Measurements from ENCODE around the gene SFXN2.
"Not testable (repeated sequence)": the region's sequence is repeated elsewhere in the genome, so short reads cannot be mapped to it uniquely, and the experiment has no call there.

Gene SFXN2

DNA sequence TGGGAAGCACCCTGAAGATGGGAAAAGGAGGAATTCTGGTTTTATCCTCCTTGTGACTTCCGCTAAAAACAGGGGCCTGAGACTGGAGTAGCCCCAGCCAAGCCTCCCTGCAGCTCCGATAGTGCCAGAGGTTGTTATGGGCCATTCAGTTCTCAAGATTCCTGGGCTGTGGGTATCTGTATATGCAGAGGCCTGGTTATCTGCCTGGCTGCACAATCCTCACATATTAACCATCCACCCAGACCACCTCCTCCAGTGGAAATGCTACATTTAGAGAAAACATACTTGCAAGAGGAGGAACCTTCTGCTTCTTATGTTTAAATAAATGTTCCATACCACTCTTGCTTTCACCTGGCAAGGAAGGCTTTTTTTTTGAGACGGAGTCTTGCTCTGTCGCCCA, 34.8 kb upstream of the SFXN2 start:
- no peak for DNase-seq (ENCODE audit: extremely low read depth in 1 of 2, low read depth in 1 of 2)

DNA sequence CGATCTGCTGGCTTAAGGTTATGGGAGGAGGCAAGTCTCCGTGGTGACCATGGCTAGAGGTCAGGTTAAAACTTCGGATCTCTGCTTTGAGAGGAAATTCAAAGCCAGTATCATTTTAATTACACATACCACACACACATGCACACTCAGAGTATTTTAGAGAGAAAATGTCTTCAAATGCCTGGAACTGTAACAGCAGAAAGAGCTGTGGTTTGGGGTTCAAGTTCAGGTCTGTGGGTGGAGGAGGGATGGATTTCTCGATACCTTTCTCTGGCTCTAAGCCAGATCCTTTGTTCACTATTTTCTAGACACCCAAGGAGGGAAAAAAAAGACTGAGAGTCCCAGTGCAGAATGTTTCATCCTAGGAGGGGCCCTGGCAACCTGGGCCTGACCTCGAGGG, 32.7 kb upstream of the SFXN2 start:
- no peak for DNase-seq (ENCODE audit: extremely low read depth in 1 of 2, low read depth in 1 of 2)

DNA sequence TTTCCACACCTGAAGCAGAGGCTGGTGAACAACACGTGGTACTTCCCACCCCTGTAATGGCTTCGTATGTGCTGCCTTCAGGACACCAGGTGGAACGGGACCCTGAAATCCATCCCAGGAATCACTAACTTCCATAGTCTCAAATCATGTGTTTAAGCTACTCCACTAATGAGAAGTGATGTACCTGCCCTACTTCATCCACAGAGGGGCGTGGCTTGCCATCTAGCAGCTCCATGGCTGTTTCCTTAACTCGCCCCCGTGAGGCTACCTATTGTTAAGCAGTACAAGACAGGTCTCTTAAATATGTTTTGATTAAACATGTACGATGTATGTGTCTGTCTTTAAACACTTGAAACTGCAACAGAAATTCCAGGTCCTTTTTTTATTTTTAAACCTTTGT, 32.0 kb upstream of the SFXN2 start:
- no peak for DNase-seq (ENCODE audit: extremely low read depth in 1 of 2, low read depth in 1 of 2)

DNA sequence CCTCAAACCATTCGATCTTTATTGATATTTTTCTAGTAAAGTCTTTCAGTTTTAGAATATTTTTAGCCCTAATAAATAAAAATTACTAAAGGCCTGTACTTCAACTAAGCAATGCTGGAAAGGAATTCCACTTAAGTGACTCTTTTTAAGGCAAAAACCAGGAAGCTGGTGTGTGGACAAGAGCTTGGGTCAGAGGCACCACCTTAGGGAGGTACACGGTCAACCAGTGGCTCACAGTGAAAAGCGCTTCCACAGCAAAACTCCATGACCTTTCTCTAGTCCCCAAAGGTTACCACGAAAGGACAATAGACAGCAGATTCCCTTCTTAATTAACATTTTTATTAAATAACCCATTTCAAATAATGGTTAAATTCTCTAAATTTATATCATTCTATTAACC, 31.5 kb upstream of the SFXN2 start:
- no peak for DNase-seq (ENCODE audit: extremely low read depth in 1 of 2, low read depth in 1 of 2)

DNA sequence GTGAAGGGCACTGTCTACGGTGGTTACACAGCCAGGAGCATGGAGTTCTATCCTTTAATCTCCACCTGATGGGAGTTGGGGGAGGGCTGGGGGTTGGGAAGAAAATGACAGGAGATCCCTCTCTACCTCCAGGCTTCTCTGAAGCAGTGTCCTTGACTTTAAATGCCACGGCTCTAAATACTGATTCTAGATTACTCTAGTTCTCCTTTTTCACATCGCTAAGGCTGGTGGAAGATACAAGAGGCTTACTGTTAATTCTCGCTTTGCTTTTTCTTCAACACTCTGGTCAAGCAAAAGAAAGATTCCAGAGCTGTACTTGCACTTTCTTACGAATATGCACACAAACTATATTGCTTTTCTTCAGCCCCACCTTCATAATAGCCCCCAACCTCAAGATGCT, 30.7 kb upstream of the SFXN2 start:
- no peak for DNase-seq (ENCODE audit: extremely low read depth in 1 of 2, low read depth in 1 of 2)

DNA sequence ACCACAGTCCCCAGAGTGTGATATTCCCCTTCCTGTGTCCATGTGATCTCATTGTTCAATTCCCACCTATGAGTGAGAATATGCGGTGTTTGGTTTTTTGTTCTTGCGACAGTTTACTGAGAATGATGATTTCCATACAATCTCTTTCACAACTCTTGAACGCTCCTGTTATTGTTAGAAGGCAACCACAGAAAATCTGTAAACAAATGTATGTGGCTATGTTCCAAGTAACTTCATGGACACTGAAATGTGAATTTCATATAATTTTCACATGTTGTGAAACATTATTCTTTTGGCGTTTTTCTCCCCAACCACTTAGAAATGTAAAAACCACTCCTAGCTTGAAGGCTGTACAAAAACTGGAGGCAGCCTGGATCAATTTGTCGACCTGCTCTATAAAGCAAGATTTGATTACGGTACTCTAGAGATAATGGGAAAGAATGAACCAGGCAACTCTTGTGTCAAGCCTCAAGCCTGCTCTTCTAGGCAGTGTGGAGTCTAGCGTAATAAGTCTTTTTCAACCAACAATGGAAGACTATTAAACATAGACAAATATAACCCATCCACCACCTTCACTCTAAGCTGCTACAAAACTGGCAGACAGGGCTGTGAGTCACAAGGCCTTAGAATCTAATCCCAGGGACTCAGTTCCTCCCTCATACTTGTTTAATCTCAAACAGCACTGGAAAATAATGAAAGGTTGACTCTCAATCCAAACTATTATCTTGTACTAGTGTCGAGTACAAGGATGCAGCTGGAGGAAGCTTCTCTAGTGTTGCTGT, 23.0 kb upstream of the SFXN2 start:
- DNase-seq (ENCODE audit: extremely low read depth in 1 of 2, low read depth in 1 of 2) = no peak

DNA sequence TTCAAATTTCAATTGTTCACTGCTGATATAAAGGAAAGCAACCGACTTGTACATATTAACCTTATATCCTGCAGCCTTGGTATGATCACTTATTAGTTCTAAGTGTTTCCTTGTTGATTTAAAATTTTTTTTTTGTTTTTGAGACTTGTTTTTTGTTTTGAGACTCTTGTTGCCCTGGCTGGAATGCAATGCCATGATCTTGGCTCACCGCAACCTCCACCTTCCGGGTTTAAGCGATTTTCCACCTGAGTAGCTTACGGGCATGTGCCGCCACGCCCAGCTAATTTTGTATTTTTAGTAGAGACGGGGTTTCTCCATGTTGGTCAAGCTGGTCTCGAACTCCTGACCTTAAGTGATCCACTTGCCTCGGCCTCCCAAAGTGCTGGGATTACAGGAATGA, 19.0 kb upstream of the SFXN2 start:
- DNase-seq (ENCODE audit: extremely low read depth in 1 of 2, low read depth in 1 of 2) = not testable (repeated sequence)

DNA sequence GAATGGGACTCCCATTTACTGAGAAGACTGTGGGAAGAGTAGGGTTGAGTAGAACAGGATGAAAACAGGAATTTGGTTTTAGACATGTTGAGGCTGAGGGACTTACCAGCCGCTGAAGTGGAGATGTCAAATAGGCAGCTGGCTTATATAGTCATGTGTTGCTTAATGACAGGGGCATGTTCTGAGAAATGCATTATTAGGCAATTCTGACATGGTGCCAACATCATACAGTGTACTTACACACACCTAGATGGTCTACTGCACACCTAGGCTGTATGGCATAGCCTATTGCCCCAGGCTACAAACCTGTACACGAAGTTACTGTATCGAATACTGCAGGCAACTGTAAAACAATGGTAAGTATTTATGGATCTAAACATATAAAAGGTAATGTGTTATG, 17.7 kb upstream of the SFXN2 start:
- no peak for DNase-seq (ENCODE audit: extremely low read depth in 1 of 2, low read depth in 1 of 2)

DNA sequence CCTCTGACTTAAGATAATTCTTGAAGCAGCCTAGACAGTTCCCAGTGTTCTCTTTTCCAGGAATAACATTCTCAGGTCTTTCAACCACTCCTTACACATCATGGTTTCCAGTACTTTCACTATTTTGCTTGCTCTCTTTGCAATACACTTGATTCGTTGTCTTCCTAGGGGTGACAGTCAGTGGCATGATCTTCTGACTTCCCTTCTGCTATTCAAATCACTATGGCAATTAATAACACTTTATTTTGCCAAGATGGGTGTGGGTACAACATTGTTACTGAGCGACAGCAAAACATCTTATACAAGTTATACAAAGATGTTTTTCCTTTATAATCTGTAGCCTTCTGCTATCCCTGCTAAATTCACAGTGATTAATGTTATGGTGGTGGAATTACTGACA, 15.5 kb upstream of the SFXN2 start:
- DNase-seq (ENCODE audit: extremely low read depth in 1 of 2, low read depth in 1 of 2) = no peak

DNA sequence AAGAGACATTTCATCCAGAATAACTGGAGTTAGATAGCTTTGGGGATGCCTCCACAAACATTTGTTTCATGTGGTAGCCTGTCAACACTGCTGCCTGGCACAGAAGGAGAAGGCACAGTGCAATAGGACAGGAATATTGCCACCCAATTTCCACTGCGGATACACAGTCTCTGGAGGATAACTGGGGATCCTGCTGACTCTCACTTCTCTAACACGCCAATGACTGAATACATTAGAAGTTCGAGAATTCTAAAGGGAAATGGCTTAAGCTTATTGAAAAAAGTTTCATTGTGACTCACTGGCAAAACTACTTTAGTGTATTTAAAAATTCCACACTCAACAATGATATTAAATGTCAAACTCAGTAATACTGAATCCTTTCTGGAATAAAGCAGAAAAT, 13.2 kb upstream of the SFXN2 start:
- no peak for DNase-seq (ENCODE audit: extremely low read depth in 1 of 2, low read depth in 1 of 2)

DNA sequence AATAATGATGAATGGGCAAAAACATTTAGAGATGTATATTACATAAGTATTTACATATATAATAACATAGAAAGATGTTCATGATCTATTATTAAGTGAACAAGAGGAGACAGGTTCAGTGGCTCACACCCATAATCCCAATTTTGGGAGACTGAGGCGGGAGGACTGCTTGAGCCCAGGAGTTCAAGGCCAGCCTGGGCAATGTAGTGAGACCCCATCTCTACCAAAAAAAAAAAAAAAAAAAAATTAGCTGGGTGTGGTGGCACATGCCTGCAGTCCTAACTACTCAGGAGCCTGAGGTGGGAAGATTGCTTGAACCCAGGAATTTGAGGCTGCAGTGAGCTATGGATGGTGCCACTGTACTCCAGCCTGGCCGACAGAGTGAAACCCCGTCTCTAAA, 12.6 kb upstream of the SFXN2 start:
- DNase-seq (ENCODE audit: extremely low read depth in 1 of 2, low read depth in 1 of 2) = no peak

DNA sequence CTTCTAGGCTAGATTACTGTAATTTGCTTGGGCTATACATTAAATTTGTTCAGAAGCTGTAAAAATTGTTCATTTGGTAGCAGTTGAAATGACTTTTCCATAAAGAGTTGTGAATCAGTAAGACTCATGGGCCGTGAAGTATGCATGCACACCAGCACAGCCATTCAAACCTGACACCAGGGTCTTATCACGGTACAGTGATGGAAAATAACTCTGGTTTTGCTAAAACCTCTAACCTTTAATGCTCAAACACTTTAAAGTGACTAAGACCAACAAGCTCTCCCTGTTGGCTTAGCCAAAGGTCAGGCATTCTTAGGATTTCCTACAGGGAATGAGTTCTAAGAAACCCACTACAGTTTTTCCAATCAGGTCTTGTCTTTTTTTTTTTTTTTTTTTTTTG, 11.7 kb upstream of the SFXN2 start:
- DNase-seq (ENCODE audit: extremely low read depth in 1 of 2, low read depth in 1 of 2) = no peak

DNA sequence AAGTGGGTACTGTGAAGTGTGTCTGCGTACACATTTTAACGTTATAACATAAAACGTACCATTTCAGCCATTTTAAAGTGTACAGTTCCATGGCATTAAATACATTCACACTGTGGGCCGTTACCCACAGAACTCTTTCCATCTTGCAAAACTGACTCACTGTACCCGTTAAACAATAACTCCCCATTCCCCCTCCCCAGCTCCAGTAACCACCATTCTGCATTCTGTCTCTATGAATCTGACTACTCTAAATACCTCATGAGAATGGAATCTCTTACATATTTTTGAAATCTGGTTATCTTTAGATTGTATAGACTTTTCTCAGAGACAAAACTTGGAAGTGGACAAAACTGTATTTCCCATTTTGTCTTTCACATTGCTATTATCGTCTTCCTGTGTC, 9.5 kb upstream of the SFXN2 start:
- no peak for DNase-seq (ENCODE audit: extremely low read depth in 1 of 2, low read depth in 1 of 2)

DNA sequence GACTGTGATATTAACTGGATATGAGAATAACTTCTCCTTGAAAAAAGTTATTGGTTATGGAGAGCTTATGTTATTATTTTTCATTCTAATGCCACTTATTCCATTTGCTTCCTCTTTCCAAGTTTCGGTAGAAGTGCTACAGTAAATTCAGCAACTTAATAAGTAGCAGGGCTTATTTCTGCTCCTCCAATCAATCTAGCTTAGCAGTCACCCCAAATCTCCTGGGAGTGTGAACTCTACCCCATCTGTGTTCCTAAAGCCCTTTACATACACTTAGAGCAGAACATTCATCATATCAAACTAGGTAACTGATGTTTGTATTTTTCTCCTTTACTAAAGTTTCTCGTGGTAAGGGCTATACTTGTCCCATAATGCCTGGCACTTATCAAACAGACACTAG, 8.9 kb upstream of the SFXN2 start:
- DNase-seq (ENCODE audit: extremely low read depth in 1 of 2, low read depth in 1 of 2) = no peak

DNA sequence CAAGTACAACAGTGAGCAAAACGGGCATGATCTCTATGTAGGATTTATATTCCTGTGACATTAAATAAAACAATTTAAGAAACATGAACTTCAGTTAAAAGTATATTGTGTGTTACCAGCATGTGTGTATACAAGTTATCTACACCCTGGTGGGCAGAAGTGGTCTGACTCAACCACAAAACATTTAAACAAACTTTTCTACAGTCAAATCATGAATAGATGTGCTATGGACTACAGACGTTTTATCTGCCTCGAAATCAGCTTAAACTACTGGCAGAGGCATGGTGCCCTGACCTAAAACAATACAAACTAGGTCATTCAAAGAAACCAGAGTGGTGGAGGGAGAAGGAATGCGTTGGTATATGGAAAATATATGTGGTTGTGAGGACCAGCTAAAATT, 3.8 kb upstream of the SFXN2 start:
- no peak for DNase-seq (ENCODE audit: extremely low read depth in 1 of 2, low read depth in 1 of 2)

DNA sequence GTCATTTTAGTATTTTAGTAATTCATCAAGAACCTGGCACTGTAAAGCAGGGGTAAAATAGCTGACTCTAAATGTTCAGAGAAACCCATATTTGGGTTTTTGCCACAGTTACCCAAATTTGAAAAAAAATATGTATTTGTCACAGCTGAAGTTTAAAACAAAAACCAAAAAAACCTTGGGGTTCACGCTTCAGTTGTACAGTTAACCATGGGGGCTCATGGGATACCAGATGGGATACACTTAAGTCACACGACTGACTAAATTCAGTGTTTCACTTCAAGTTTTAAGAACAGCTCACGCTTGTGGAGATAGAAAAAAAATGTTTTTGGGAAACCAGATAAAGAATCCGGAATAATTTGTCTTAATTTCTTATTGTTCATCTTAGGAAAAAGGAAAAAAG, 2.3 kb upstream of the SFXN2 start:
- DNase-seq (ENCODE audit: extremely low read depth in 1 of 2, low read depth in 1 of 2) = no peak

DNA sequence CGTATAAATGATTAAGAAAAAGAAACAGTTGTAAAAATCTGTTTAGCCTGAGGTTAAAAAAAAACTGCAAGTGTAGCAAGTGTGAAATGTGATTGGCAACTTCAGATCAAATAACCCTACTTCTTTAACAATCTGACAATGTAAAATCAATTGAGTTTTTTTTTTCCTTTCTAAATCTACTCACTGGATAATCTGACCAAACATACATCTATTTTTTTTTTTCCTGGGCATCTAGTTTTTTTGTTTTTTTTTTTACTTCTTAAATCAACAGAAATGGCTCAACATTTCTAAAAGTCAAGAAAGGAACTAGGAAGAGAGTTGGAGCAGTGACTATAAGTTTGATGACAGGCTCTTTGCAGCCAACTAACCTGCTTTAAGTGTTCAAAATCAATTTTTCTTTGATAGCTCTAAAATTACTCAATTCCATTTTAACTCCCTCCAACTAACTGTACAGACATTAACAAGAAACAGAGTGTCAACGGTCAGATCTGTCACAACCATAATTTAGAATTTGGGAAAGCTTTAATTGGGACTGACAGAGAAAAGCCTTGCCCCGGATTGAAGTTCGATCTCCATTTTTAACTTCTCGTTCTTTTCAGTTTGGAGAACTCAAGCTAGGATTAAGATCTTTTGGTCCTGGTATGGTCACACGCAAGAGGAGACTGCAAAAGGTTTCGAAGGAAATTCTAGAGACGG, 1.4 kb upstream of the SFXN2 start:
- DNase-seq (ENCODE audit: extremely low read depth in 1 of 2, low read depth in 1 of 2) = no peak

DNA sequence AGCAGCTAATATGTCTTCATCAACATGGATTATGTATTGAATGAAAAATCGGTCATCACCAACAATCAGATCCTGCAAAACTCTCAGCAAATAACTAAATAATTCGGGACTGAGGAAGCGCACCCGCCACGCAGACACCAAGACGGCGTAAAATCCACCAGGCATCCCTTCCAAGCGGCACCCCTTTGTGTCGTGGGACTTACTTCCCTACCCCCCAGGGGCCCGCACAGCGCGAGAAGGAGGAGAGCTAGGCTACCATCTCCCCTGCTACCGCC, 960 bp upstream of the SFXN2 start:
- DNase-seq (ENCODE audit: extremely low read depth in 1 of 2, low read depth in 1 of 2) = peak in 1 of 2 donors; percentile 62

DNA sequence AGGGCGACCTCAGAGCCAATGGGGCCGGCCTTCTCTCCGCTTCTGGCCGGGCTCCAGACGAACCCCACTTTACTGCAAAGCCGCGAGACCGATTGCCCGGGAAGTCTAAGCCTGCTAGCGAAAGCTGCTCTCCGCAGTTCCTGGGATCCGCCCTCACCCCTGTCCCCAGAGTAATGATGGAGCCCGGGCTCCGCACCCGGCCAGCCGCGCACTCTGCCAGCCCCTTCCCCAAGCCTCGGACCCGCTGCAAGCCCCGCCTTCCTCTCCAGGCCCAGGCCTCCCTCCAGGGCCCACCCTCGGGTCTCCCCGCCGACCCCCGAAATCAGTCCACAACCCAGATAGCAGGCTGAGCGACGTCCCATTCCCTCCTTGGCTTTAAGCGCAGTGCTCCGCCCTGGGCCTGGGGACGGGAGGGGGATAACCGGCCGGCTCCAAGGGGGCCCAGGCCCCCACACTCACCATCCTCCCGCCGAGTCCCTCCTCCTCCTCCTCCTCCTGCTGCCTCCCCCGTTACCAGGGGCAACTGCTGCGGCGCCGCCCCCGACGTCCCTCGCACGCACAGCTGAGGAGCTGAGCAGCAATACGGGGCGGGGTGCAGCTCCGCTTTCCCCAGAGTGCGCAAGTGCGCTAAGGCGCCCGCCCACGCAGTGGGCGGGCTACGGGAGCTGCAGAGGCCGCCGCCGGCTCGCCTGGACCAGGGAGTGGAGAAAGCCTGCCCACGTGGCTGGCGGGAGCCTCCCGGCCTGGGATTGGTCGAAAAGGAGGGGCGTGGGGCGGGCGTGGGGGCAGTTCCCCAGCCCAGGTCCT, 419 bp upstream of the SFXN2 start, which contains the start of gene ARL3:
Gene ARL3, minus strand, starts transcription at position 584 of the 807 bp plus-strand sequence. Its CDS starts 122 bp downstream, at position 462.
- peak; percentile 98 for DNase-seq (ENCODE audit: extremely low read depth in 1 of 2, low read depth in 1 of 2)

DNA sequence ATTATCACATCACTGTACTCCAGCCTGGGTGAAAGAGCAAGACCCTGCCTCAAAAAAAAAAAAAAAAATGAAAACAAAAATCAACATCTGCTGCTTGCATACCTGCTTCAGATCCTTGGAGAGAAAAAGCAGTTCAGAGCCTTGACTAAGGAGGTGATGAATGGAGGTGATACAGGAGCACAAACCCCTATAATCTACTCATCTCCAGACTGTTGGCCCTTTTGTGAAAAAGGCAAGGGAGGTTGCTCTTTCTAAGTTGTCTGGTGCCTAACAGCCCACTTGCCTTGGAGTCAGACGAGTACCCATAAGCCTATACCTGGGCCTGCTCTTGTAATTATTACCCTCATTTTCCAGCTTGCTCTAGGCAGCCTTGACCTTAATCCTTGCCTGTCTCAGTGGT, 1.4 kb downstream of the SFXN2 start:
- no peak for DNase-seq (ENCODE audit: extremely low read depth in 1 of 2, low read depth in 1 of 2)

DNA sequence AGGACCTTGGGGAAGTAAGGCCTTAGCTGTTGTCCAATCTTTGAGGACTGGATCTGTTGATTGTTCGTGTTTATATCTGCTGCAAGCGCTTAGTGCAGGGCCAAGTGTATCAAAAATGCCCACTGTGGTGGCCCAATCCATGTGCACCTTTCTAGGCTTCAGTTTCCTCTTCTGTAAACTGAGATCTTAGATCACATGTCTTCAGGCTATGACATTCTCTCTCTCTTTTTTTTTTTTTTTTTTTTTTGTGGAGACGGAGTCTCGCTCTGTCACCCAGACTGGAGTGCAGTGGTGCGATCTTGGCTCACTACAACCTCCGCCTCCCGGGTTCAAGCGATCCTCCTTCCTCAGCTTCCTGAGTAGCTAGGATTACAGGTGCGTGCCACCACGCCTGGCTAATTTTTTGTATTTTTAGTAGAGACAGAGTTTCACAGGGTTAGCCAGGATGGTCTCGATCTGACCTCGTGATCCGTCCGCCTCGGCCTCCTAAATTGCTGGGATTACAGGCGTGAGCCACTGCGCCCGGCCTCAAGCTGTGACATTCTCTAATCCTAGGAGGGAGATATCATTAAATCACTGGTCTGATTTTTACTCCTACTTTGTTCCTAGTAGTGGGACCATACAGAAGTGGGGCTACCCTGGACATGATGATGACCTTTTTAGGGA, 2.6 kb downstream of the SFXN2 start:
- DNase-seq (ENCODE audit: extremely low read depth in 1 of 2, low read depth in 1 of 2) = not testable (repeated sequence)

Measured in stimulated activated CD8-positive, alpha-beta memory T cell treated with anti-CD3 and anti-CD28 coated beads, Interleukin-7, amount 100 ng/mL, for 48 hours (primary cell).